Jurkat, Clone E6-1 (cell line): Measurements from ENCODE around the gene CFH. TPM values are rescaled to one million over a fixed set of nuclear protein-coding genes. Genes with fewer than 3 reads are reported as not detected.
"Not testable (repeated sequence)": the region's sequence is repeated elsewhere in the genome, so short reads cannot be mapped to it uniquely, and the experiment has no call there.

Experiments used
- DNase-seq: peaks from one replicate; pipeline ENCODE4 v3.0.0-alpha.2; 2011; ENCODE audit warnings: low read depth, low spot score
- H3K4me3 ChIP-seq: 2 replicates; pipeline ENCODE4 v1.5.1; 2011; ENCODE audit warnings: mild to moderate bottlenecking, low read length, control low read depth, moderate library complexity
- polyA plus RNA-seq: library from polyadenylated mRNA; unstranded; fragments of >200 nt; gene quantifications from one replicate; pipeline ENCODE4 v1.2.1, GENCODE V29; 2012; ENCODE audit warnings: missing spikeins; ENCODE audit not compliant: insufficient read length, insufficient read depth

Gene CFH
- not detected for polyA plus RNA-seq

DNA sequence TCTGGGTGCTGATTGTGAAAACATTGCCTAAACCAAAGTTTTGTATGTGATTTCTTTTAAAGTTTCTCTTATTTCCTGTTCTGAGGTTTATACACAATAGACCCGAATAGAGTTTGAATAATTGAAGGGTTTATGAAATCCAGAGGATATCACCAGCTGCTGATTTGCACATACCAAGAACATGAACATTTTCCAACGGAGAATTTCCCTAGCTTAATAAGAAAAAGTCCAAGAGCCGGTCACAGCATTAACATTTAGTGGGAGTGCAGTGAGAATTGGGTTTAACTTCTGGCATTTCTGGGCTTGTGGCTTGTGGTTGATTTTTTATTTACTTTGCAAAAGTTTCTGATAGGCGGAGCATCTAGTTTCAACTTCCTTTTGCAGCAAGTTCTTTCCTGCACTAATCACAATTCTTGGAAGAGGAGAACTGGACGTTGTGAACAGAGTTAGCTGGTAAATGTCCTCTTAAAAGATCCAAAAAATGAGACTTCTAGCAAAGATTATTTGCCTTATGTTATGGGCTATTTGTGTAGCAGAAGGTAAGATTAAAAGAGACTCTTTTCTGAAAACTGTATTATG, at the start of gene CFH:
Gene CFH, plus strand, starts transcription at position 407 of the 579 bp plus-strand sequence. Its CDS starts 75 bp downstream, at position 482.
- H3K4me3 ChIP-seq: no peak within 1 kb of the TSS
- no peak for DNase-seq

- DNase-seq: no peak
These were observed 48.2 kb upstream of the CFH start for GRCh38 chr1:196603651-196604050.

DNA sequence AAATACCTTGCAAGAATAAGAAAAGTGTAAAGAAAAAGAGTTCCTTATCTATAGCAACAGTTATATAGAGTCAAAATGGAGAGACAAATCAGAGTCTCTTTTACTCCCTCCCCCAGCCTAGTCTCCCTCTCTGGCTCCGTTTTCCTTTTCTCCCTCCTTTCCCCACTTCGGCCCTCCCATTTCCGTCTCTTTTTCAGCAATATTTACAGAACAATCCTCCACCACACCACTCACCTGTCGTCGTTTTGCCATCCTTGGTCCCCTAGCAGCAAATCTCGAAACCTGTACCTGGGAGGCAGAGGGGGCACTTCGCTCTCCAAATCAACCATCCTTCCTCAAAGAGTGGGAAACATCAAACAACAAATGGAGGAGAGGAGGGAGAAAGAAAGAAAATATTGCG, 43.9 kb upstream of the CFH start:
- no peak overlapping the region for H3K4me3 ChIP-seq
- no peak for DNase-seq

More at GRCh38 chr1:196603651-196604050, 48.2 kb upstream of the CFH start:
- H3K4me3 ChIP-seq: no peak overlapping the region

GRCh38 chr1:196608390-196609369, 43.2 kb upstream of the CFH start, which contains the start of gene KCNT2:
Gene KCNT2 (minus strand): TSS chr1:196608440. CDS start chr1:196608309, 131 bp downstream.
- DNase-seq: no peak
- no peak within 1 kb of the TSS for H3K4me3 ChIP-seq

GRCh38 chr1:196609370-196609737, 42.5 kb upstream of the CFH start:
- no peak overlapping the region for H3K4me3 ChIP-seq
- DNase-seq: no peak

GRCh38 chr1:196611873-196612272, 40.0 kb upstream of the CFH start:
- no peak for DNase-seq
- H3K4me3 ChIP-seq: no peak overlapping the region

GRCh38 chr1:196619721-196620120, 32.1 kb upstream of the CFH start:
- DNase-seq: no peak
- no peak overlapping the region for H3K4me3 ChIP-seq

GRCh38 chr1:196623079-196623478, 28.8 kb upstream of the CFH start:
- no peak overlapping the region for H3K4me3 ChIP-seq
- no peak for DNase-seq

DNA sequence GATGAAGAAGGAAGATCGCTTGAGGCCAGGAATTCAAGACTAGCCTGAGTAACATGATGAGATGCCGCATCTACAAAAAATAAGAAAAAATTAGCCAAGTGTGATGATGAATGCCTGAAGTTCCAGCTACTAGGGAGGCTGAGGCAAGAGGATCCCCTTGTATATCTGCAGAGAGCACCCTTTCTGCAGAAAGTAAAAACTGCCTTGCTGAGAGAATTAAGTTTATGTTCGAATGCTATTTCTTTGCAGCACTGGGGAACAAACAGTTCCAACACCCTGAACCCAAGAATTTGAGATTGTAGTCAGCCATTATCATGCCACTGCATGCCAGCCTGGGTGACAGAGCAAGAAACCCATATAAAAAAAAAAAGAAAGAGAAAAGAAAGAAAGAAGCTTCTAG, 23.0 kb upstream of the CFH start:
- no peak for DNase-seq
- H3K4me3 ChIP-seq: no peak overlapping the region

DNA sequence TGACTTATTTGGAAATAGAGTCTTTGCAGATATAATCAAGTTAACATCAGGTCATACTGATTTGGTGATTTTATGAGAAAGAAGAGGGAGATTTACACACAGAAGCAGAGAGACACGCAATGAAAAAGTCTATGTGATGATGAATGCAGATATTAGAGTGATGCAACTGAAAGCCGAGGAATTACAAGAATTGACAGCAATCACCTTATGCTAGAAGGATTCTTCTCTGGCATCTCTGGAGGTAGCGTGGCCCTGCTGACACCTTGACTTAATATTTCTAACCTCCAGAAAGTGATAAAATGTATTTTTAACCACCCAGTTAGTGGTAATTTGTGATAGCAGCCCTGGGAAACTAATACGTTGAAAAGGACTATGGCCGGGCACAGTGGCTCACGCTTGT, 14.2 kb upstream of the CFH start:
- DNase-seq: no peak
- no peak overlapping the region for H3K4me3 ChIP-seq

DNA sequence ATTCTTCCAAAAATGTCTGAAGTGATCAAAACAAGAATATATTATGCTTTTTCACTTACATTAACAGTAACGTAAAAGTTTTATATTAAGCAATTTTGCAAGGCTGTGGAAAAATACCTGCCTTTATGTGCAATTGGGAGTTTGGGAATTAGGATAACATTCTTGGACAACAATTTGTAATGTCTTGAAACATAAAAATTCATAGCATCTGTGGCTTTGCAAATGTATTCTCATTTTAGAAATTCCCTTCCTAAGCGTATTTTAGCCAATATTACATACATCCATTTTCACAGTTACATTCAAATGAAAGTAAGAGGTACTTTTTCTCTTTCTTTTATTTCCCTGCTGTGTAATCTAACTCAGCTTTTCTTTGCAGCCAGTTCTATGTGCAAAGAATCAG, 13.4 kb upstream of the CFH start:
- no peak for DNase-seq
- no peak overlapping the region for H3K4me3 ChIP-seq

DNA sequence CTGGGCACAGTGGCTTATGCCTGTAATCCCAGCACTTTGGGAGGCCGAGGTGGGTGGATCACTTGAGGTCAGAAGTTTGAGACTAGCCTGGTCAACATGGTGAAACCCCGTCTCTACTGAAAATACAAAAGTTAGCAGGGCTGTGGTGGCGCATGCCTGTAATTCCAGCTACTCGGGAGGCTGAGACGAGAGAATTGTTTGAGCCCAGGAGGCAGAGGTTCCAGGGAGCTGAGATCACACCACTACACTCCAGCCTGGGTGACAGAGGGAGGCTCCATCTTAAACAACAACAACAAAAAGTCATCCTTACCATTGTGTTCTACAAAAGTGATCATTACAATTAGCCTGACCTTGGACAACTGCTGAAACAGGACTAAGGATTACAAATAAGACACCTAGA, 12.6 kb upstream of the CFH start:
- not testable (repeated sequence) for H3K4me3 ChIP-seq, DNase-seq

DNA sequence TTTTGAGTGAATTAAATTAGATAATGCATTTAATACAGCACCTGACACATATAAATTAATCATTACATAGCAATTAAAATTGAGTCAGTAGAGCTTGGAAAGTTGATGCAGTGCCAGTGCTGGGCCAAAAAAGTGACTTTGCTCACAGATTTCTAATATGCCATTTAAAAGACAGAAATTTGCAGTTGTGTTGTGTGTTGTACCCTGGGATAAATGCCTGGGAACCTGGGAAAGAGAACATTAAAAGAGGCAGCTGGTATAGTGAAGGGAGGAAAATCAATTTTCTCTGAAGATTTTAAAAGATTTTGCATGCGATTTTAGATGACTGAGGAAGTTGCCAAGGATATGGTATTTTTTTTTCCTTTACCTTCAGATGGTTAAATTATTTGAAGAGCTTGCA, 10.9 kb upstream of the CFH start:
- no peak for DNase-seq
- H3K4me3 ChIP-seq: no peak overlapping the region

GRCh38 chr1:196649990-196650389, 1.9 kb upstream of the CFH start:
- no peak overlapping the region for H3K4me3 ChIP-seq
- no peak for DNase-seq

DNA sequence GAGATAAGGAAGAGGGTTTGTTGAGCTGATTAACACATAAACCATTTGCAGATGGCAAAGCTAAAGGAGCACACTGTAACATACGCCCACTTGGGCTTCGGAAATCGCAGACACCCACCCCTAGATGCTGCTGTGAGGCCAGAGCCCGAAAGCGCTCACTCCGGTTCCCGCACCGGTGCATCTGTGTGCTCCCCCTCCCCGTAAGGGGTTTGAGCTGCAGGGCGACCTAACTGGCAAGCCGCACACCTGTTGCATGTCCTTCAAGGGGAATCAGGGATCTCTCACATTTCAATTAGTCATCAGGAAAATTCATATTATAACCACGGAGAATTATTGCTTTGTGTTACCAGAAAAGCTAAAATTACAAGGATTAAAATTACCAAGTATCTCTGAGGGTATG, 1.4 kb upstream of the CFH start:
- DNase-seq: no peak
- H3K4me3 ChIP-seq: no peak overlapping the region

DNA sequence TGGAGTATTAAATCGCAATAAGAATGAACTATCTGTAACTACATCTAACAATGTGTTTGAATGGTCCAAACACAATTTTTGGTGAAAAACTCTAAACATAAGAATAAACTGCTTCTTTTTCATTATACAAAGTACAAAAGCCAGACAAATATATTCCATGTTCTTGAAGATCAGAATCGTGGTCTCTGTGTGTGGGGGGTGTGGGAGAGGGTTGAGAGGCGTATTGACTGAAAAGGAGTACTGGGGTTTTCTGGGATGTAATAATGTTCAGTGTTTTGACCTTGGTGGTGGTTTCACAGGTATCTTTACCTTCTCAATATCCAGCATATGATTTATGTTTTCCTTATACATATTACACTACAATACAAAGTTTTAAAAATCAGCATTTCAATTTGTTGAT, 764 bp upstream of the CFH start:
- no peak for DNase-seq

GRCh38 chr1:196654271-196654670, 2.4 kb downstream of the CFH start:
- DNase-seq: no peak
- H3K4me3 ChIP-seq: no peak overlapping the region

More for the DNA sequence above, 764 bp upstream of the CFH start:
- H3K4me3 ChIP-seq: no peak overlapping the region

DNA sequence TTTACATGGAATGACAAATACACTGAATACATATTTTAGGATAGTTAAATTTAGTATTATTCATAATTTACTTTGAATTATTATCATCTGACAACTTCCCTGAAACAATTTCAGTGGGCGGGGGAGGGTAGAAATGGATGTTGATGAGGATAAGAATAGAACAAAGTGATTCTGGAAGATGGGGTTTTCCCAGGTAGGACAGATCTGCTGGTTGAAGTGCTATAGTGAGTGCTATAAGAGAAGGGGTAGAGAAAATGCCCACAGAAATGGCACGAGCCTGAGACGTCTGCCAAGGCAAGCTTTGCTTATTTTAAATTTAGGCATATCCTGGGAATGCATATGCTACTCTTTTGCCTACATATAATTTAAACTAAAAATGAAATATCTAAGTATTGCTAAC, 3.2 kb downstream of the CFH start:
- no peak for DNase-seq
- no peak overlapping the region for H3K4me3 ChIP-seq

DNA sequence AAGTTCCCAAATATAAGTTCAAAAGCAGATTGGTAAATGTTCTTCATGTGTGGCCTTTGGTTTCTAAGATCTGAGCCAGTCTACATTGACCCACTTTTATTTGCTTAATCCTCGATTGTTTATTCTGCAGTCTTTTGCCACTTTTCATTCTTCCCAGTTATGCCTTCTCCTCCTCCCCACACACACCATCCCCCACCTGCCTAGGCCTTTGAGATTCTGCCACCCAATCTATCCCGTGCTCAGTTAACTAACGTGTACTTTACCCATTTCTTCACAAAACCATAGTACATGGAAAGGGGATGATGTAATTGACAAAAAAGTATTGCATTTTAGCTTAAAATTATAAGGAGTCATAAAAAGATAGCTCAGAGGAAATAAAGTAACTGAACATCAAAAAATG, 3.7 kb downstream of the CFH start:
- H3K4me3 ChIP-seq: no peak overlapping the region
- DNase-seq: no peak

DNA sequence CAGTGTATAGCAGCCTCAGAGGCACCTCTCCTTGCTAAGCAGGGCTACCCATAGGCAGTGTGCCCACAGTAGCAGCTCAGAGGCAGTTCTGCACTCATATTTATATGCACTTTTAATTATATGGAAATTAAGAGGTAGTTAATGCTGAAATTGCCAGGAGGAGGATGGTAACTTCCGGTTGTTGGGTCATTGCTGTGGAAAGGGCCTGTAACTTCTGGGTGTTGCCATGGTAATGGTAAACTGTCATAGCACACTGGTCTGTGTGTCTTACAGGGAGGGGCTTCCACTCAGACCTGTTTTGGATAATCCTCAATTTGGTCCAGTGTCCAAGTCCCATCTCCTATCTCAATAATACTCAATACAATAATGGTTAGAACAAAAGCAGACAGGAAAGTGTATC, 7.6 kb downstream of the CFH start:
- DNase-seq: no peak
- H3K4me3 ChIP-seq: no peak overlapping the region
